ENCODE results near the gene MRPL53.
"Not testable (repeated sequence)": the region's sequence is repeated elsewhere in the genome, so short reads cannot be mapped to it uniquely, and the experiment has no call there.

DNA sequence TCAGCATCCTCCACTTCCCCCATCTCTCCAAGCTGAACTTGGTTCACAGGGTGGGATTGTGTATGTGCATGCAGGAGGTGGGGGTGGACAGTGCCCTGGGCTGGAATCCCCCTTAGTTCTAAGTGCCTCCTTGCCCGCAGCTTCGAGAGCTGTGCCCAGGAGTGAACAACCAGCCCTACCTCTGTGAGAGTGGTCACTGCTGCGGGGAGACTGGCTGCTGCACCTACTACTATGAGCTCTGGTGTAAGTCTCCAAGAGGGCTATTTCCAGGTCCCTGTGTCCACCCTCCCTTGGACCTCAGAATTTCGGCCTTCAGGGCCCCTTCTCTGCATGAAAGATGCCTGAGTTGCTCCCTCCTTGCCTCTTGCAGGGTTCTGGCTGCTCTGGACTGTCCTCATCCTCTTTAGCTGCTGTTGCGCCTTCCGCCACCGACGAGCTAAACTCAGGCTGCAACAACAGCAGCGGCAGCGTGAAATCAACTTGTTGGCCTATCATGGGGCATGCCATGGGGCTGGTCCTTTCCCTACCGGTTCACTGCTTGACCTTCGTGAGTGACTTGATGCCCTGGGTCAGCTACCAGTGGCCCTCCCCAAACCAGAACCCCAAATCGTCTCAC, 12.9 kb downstream of the MRPL53 start:
- TF ChIP-seq, protein P1, sequence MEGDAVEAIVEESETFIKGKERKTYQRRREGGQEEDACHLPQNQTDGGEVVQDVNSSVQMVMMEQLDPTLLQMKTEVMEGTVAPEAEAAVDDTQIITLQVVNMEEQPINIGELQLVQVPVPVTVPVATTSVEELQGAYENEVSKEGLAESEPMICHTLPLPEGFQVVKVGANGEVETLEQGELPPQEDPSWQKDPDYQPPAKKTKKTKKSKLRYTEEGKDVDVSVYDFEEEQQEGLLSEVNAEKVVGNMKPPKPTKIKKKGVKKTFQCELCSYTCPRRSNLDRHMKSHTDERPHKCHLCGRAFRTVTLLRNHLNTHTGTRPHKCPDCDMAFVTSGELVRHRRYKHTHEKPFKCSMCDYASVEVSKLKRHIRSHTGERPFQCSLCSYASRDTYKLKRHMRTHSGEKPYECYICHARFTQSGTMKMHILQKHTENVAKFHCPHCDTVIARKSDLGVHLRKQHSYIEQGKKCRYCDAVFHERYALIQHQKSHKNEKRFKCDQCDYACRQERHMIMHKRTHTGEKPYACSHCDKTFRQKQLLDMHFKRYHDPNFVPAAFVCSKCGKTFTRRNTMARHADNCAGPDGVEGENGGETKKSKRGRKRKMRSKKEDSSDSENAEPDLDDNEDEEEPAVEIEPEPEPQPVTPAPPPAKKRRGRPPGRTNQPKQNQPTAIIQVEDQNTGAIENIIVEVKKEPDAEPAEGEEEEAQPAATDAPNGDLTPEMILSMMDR (IDR thresholded peaks at IDR 0.05): not testable (repeated sequence)
- TF ChIP-seq POLR2A (IDR thresholded peaks at IDR 0.05; ENCODE audit: low read depth); EP300 (IDR thresholded peaks at IDR 0.05): not testable (repeated sequence)
- peak in 1 of 2 donors; percentile 22 for TF ChIP-seq POLR2AphosphoS5 (IDR thresholded peaks at IDR 0.05)

Data from esophagus muscularis mucosa (tissue), 4 donors.